ENCODE measurements around the gene STARD13.

- no peak for TF ChIP-seq CTCF (conservative IDR thresholded peaks at IDR 0.05; ENCODE audit: low read depth, low read length)
- no peak for TF ChIP-seq EZH2 (IDR thresholded peaks at IDR 0.05; ENCODE audit: low read length, unreplicated experiment)
Measured at GRCh38 chr13:33165787-33166186, 119.8 kb downstream of the STARD13 start.
